ENCODE results near the gene MED15.

- TF ChIP-seq CTCF (IDR thresholded peaks at IDR 0.05) (no peak), POLR2A (IDR thresholded peaks at IDR 0.05) (no peak)
Measured at GRCh38 chr22:20582520-20583361, 75.3 kb downstream of the MED15 start.
